BJ (cell line): ENCODE data around the gene TSPAN18. TPM values are rescaled to one million over a fixed set of nuclear protein-coding genes. Genes with fewer than 3 reads are reported as not detected.

ENCODE experiments used
- CTCF ChIA-PET: fragments of 350-600 bp; formaldehyde crosslinking; extraction: SDS; loops from one replicate; lab custom pipeline; 2021; ENCODE audit warnings: antibody characterized with exemption, inconsistent platforms; lab: Yijun Ruan, JAX
- POLR2A ChIA-PET: fragments of 300-600 bp; sonication (Branson Sonifier 250); formaldehyde crosslinking; extraction: SDS; loops from one replicate; lab custom pipeline; 2021; ENCODE audit warnings: antibody characterized with exemption; lab: Charles Lee
- DNase-seq: peaks from one replicate; pipeline ENCODE4 v3.0.0-alpha.2; 2011; ENCODE audit warnings: low read depth
- H3K27me3 ChIP-seq: 2 replicates; pipeline ENCODE4 v1.6.0; 2011; ENCODE audit warnings: low read length; ENCODE audit not compliant: control insufficient read depth, insufficient read depth
- H3K36me3 ChIP-seq: 2 replicates; pipeline ENCODE4 v1.5.1; 2011; ENCODE audit warnings: low read length; ENCODE audit not compliant: control insufficient read depth, insufficient read depth
- H3K4me3 ChIP-seq: 2 replicates; pipeline ENCODE4 v1.5.1; 2011; ENCODE audit warnings: low read depth, mild to moderate bottlenecking, control low read depth, low read length
- polyA plus RNA-seq: library from polyadenylated mRNA; depleted of rRNA; stranded (reverse); fragments of >200 nt; gene quantifications from 2 replicates; pipeline ENCODE4 v1.2.3, GENCODE V29; 2011
- TF ChIP-seq, protein P1 (sequence below): IDR thresholded peaks from 2 replicates; pipeline ENCODE4 v1.5.1; 2011; ENCODE audit warnings: low read depth, mild to moderate bottlenecking, control low read depth, inconsistent platforms, low read length, moderate library complexity; ENCODE audit not compliant: insufficient read depth

The TSPAN18 gene
- polyA plus RNA-seq, 1 experiment, result 0.55 TPM

DNA sequence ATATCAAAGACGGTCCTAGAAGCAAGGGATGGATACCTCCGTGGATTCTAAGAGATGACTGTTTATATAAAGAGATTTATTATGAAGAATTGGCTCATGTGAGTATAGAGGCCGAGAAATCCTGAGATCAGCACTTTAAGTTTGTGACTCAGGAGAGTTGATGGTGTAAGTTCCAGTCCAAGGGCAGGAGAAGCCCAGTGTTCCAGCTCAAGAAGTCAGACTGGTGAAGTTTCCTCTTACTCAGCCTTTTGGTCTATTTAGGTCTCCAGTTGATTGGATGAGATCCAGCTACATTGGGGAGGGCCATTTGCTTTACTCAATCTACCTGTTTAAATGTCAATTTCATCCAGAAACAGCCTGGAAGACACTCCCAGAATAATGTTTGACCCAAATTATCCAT is 45.1 kb downstream of the TSPAN18 start:
- Histone ChIP-seq H3K36me3 (no peaks in the 10 kb centered on the region), H3K27me3 (0 out of 2 replicates have a peak, but pooled peaks cover 3% of the 10 kb centered on the region), H3K4me3 (no peak overlapping the region)
- TF ChIP-seq, protein P1, sequence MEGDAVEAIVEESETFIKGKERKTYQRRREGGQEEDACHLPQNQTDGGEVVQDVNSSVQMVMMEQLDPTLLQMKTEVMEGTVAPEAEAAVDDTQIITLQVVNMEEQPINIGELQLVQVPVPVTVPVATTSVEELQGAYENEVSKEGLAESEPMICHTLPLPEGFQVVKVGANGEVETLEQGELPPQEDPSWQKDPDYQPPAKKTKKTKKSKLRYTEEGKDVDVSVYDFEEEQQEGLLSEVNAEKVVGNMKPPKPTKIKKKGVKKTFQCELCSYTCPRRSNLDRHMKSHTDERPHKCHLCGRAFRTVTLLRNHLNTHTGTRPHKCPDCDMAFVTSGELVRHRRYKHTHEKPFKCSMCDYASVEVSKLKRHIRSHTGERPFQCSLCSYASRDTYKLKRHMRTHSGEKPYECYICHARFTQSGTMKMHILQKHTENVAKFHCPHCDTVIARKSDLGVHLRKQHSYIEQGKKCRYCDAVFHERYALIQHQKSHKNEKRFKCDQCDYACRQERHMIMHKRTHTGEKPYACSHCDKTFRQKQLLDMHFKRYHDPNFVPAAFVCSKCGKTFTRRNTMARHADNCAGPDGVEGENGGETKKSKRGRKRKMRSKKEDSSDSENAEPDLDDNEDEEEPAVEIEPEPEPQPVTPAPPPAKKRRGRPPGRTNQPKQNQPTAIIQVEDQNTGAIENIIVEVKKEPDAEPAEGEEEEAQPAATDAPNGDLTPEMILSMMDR, result no peak
- no peak for DNase-seq
- POLR2A ChIA-PET, result no interaction called here
- CTCF ChIA-PET, result interaction anchor here (1.0 to 1.5 kb wide), 4 partner anchors 9 to 123 kb away, joined by 3 to 4 read pairs (median 3); no protein-coding TSS in a partner anchor

DNA sequence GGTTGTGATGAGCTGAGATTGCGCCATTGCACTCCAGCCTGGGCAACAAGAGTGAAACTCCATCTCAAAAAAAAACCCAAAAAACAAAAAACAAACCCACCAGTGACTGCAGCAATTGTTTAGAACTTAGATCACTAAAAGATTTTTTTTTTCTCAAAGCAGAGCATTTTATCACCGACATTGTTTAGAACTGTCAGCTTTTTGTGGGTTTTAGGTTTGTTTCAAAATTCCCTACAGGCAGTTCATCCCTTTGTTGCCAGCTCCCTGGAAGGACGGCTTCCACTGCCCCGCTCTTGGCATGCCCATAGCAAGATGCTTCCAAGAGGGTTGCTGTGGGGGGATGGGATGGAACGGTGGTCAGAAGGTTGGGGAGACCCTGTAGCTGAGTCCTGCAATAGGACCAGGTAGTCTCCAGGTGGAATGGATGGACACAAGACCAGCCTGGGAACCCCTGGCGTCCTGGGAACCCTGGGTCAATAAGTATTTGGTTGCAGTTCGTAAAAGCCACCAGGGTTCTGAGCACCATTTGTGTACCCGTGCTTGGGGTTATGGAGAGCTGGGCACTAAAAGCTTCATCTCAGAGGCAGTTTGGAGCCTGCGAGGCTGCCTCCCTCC is 46.7 kb downstream of the TSPAN18 start:
- TF ChIP-seq, protein P1, result no peak
- POLR2A ChIA-PET, result no interaction called here
- DNase-seq, result no peak
- Histone ChIP-seq H3K36me3 (no peaks in the 10 kb centered on the region), H3K4me3 (no peak overlapping the region), H3K27me3 (peaks cover 3% of the 10 kb centered on the region; the same call in 1 of the 2 replicates)
- CTCF ChIA-PET, result interaction anchor here (0.7 to 4.1 kb wide), 5 partner anchors 12 to 121 kb away, joined by 3 to 14 read pairs (median 5); no protein-coding TSS in a partner anchor

DNA sequence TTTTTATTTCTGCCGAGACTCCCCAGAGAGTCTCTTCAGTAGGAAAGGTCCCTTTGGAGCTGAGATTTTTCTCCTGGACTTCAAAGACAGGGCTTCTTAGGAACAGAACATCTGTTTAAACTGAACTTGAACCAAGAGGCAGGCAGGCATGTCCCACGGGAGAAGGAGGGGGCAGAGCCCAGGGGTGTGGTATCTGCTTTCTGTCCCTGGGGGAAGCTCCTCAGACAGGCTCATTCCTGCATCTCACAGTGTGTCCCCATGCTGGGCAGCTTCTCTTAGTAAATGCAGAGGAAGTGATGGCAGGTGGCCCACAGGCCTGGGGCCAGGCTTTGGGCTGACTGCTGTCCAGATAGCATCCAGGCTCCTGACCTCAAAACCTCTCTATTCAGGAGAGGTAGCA is 47.3 kb downstream of the TSPAN18 start:
- no peak overlapping the region for H3K4me3 ChIP-seq
- no peaks in the 10 kb centered on the region for H3K36me3 ChIP-seq
- ChIA-PET CTCF (interaction anchor here (1.2 to 4.1 kb wide), 7 partner anchors 10 to 95 kb away, joined by 4 to 14 read pairs (median 5); no protein-coding TSS in a partner anchor), POLR2A (no interaction called here)
- H3K27me3 ChIP-seq, result peaks cover 3% of the 10 kb centered on the region; the same call in 1 of the 2 replicates
- TF ChIP-seq, protein P1, result no peak
- DNase-seq, result no peak

DNA sequence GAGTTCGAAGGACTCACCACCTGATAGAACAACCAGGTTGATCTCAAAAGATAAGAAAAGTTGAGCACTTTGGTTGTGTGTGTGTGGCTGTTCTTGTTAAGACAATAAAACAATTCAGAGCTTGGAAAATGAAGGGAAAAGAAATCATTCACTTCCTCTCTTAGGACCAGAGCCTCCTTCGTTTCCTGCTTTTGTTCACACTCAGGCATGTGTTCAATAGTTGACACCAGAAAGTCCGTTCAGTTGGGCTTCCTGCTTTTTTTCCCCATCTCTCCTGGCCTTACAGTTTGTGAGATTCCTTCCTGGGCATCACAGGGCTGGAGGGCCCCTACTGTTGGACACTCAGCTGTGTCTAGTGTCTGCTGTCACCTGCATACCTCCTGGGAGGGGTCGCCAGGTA is 48.0 kb downstream of the TSPAN18 start:
- TF ChIP-seq, protein P1, result no peak
- no peak for DNase-seq
- CTCF ChIA-PET, result interaction anchor here (0.8 to 4.1 kb wide), 13 partner anchors 8 to 94 kb away, joined by 3 to 19 read pairs (median 5); no protein-coding TSS in a partner anchor
- Histone ChIP-seq H3K27me3 (peaks cover 3% of the 10 kb centered on the region; the same call in 1 of the 2 replicates), H3K4me3 (no peak overlapping the region), H3K36me3 (no peaks in the 10 kb centered on the region)
- POLR2A ChIA-PET, result no interaction called here

DNA sequence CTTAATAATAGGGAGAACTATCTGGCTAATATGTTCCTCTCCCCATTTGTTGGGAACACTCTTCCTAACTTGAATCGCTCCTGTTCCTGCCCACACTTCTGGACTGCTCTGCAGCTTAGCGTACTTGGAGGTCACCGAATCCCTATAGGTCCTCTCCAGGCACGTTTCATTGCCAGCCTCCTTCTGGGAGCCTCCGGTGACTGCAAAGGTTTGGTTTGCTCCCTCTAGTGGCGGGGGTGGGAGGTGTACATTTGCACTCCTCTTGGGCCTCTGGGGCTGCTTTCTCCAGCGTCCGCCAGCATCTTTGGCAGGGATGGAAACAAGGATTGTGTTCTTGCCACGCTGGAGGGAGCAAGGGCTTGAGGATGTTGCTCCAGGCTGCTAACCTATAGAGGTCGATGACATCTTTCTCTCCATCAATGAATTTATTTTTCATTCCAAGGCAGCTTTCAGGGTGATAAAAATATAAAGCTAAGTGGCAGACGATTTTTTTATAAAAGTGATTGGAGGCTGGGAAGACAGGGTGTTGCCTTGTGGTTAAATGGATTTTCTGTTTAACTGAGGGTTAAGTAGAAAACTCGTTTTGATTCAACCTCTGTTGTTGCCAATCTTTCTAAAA is 48.7 kb downstream of the TSPAN18 start:
- ChIA-PET CTCF (interaction anchor here (0.7 to 4.1 kb wide), 20 partner anchors 9 to 93 kb away, joined by 3 to 19 read pairs (median 4); no protein-coding TSS in a partner anchor), POLR2A (no interaction called here)
- TF ChIP-seq, protein P1, result peak; percentile 81
- no peak for DNase-seq
- Histone ChIP-seq H3K36me3 (no peaks in the 10 kb centered on the region), H3K4me3 (no peak overlapping the region), H3K27me3 (peaks cover 3% of the 10 kb centered on the region; the same call in 1 of the 2 replicates)
